ENCODE results near the gene S100A10.

The S100A10 gene

GRCh38 chr1:152009691-152010090 lies 16.0 kb upstream of the S100A10 start:
- DNase-seq = no peak

GRCh38 chr1:152007047-152007446 lies 13.4 kb upstream of the S100A10 start:
- no peak for DNase-seq

GRCh38 chr1:152005360-152005912 lies 11.8 kb upstream of the S100A10 start:
- DNase-seq = no peak

GRCh38 chr1:152003846-152004442 lies 10.3 kb upstream of the S100A10 start:
- no peak for DNase-seq

GRCh38 chr1:152002960-152003359 lies 9.3 kb upstream of the S100A10 start:
- no peak for DNase-seq

GRCh38 chr1:152001631-152002584 lies 8.2 kb upstream of the S100A10 start:
- peak; percentile 74 for DNase-seq

GRCh38 chr1:152000964-152001630 lies 7.4 kb upstream of the S100A10 start:
- no peak for DNase-seq

- DNase-seq = no peak
Measured at GRCh38 chr1:151998611-151999362, 5.1 kb upstream of the S100A10 start.

- no peak for DNase-seq
Measured at GRCh38 chr1:151997284-151997570, 3.6 kb upstream of the S100A10 start.

GRCh38 chr1:151995774-151996173 lies 2.1 kb upstream of the S100A10 start:
- DNase-seq = no peak

- no peak for DNase-seq
Measured at GRCh38 chr1:151994956-151995355, 1.3 kb upstream of the S100A10 start.

GRCh38 chr1:151993084-151993733 lies 450 bp downstream of the S100A10 start:
- DNase-seq = no peak

GRCh38 chr1:151992303-151993083 lies 1.2 kb downstream of the S100A10 start:
- DNase-seq = no peak

GRCh38 chr1:151991663-151992302 lies 1.9 kb downstream of the S100A10 start:
- no peak for DNase-seq

- DNase-seq = peak; percentile 23
Measured at GRCh38 chr1:151990856-151991198, 2.8 kb downstream of the S100A10 start.

- no peak for DNase-seq
Measured at GRCh38 chr1:151990058-151990855, 3.4 kb downstream of the S100A10 start.

- no peak for DNase-seq
Measured at GRCh38 chr1:151989211-151989862, 4.3 kb downstream of the S100A10 start.

GRCh38 chr1:151988405-151988923 lies 5.2 kb downstream of the S100A10 start:
- no peak for DNase-seq

- no peak for DNase-seq
Measured at GRCh38 chr1:151986501-151987190, 7.0 kb downstream of the S100A10 start.
